ENCODE results near the gene UGT2B7.

DNA sequence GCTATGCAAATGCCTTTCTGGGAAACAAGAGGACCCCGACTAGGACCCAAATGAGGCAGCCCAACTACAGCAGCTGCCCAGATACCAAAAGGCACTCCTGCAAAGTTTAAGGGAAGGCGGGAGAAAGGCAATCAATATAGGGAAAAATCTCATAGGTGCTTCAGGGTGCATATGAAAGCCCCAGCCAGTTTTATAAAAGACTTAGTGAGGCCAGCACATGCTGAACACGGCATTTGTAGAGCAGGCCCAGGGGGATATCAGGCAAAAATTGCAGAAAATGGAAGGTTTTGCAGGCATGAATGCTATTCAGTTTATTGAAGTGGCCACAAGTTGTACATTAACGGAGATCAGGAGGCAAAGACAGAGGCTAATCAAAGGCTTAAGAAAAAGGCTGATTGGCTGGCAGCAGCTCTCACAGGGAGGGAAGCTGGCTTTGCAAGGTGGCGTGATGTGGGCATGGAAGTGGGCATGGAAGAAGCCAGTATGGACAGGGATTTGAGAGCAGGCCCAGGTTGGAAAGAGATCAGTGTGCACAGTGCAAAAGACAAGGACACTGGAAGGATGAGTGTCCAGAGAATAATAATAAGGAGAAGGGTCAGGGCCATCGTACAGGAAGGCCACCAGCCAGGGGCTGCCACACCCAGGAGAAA is 37.7 kb upstream of the UGT2B7 start:
- TF ChIP-seq CTCF (IDR thresholded peaks at IDR 0.05) (no peak), POLR2A (IDR thresholded peaks at IDR 0.05) (no peak)
